Mesendoderm (in vitro differentiated cells): Measurements from ENCODE around the gene ALMS1.

ENCODE experiments used
- DNase-seq: peaks from one replicate; pipeline ENCODE4 v3.0.0; 2013
- H2AK5ac ChIP-seq: 2 replicates; pipeline ENCODE4 v1.6.1; 2013; ENCODE audit warnings: low read length, inconsistent platforms
- H2BK120ac ChIP-seq: 2 replicates; pipeline ENCODE4 v1.6.1; 2013; ENCODE audit warnings: low read depth, mild to moderate bottlenecking, low read length, moderate library complexity, mixed read lengths
- H2BK15ac ChIP-seq: replicated peaks from 2 replicates; pipeline ENCODE4 v1.6.1; 2013; ENCODE audit warnings: low read depth, mild to moderate bottlenecking, moderate library complexity
- H2BK5ac ChIP-seq: 2 replicates; pipeline ENCODE4 v1.6.1; 2013; ENCODE audit warnings: low read length, inconsistent platforms
- H3K18ac ChIP-seq: 2 replicates; pipeline ENCODE4 v1.6.1; 2013; ENCODE audit warnings: mild to moderate bottlenecking, low read length, mixed read lengths
- H3K23ac ChIP-seq: one replicate; pipeline ENCODE4 v1.6.1; 2013; ENCODE audit warnings: low read length
- H3K27ac ChIP-seq: 2 replicates; pipeline ENCODE4 v1.5.1; 2013; ENCODE audit warnings: low read depth, mild to moderate bottlenecking, inconsistent platforms, low read length, moderate library complexity
- H3K27me3 ChIP-seq: 2 replicates; pipeline ENCODE4 v1.6.1; 2013; ENCODE audit warnings: low read length, control low read depth, mild to moderate bottlenecking, inconsistent platforms; ENCODE audit not compliant: insufficient read depth, poor library complexity
- H3K36me3 ChIP-seq: 2 replicates; pipeline ENCODE4 v1.6.1; 2013; ENCODE audit warnings: low read length, inconsistent platforms; ENCODE audit not compliant: control insufficient read depth, insufficient read depth
- H3K4ac ChIP-seq: one replicate; pipeline ENCODE4 v1.6.1; 2013; ENCODE audit warnings: low read depth, mild to moderate bottlenecking, low read length, moderate library complexity
- H3K4me1 ChIP-seq: 2 replicates; pipeline ENCODE4 v1.6.1; 2013; ENCODE audit warnings: low read depth, low read length, inconsistent platforms; ENCODE audit not compliant: control insufficient read depth
- H3K4me2 ChIP-seq: 2 replicates; pipeline ENCODE4 v1.6.1; 2013; ENCODE audit warnings: low read length
- H3K4me3 ChIP-seq: 2 replicates; pipeline ENCODE4 v1.5.1; 2013; ENCODE audit warnings: mild to moderate bottlenecking, low read length
- H3K56ac ChIP-seq: one replicate; pipeline ENCODE4 v1.6.1; 2013; ENCODE audit warnings: low read length
- H3K79me1 ChIP-seq: 2 replicates; pipeline ENCODE4 v1.6.1; 2013; ENCODE audit warnings: low read length, inconsistent platforms
- H3K79me2 ChIP-seq: 2 replicates; pipeline ENCODE4 v1.6.1; 2013; ENCODE audit warnings: mild to moderate bottlenecking, low read length; ENCODE audit not compliant: control insufficient read depth, insufficient read depth
- H3K9ac ChIP-seq: 2 replicates; pipeline ENCODE4 v1.6.1; 2013; ENCODE audit warnings: low read length, inconsistent platforms
- H4K5ac ChIP-seq: one replicate; pipeline ENCODE4 v1.6.1; 2013; ENCODE audit warnings: low read length
- H4K8ac ChIP-seq: one replicate; pipeline ENCODE4 v1.6.1; 2013; ENCODE audit warnings: low read depth, mild to moderate bottlenecking, control low read depth, low read length, moderate library complexity
- WGBS: extraction: QIAGEN DNeasy Blood & Tissue Kit; methylation state at CpG from one replicate; pipeline ENCODE4 v1.1.7; 2013; ENCODE audit warnings: low lambda C conversion rate, missing lambda C conversion rate; ENCODE audit not compliant: insufficient coverage; ENCODE audit errors: extremely low coverage; 5-methylcytosine and 5-hydroxymethylcytosine counted together

The ALMS1 gene

DNA sequence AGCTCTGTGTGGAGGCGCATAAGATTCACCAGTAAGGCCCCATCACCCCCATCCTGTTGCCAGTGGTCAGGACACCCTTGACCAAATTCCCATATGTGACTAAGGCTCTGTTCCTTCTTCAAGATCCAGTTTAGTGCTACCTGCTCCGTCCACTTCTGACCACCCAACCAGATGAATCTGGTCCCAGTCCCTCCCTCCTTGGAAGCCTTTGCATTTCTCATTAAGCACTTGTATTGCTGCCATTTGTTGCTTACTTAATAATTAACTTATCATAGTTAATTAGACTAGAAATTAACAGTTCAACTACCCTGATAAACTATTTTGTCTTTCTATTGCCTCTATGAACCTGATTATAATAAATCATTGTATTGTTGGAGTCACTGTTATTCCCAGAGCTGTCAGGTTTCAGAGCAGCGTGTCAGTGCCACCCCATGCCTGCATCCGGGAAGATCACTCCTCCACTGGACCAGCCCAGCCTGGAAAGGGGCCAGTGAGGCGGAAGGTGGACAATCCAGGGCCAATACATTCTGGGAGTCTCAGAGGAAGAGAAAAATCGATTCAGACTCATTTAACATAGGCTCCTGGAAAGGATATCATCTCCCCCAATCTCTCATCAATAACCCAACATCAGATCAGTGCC is 266.1 kb downstream of the ALMS1 start:
- Histone ChIP-seq H4K5ac (no peak overlapping the region), H3K4me1 (no peaks in the 10 kb centered on the region), H3K27ac (no peak overlapping the region), H3K4ac (no peak overlapping the region), H3K79me1 (no peaks in the 10 kb centered on the region), H2BK120ac (no peak overlapping the region), H3K79me2 (no peaks in the 10 kb centered on the region), H3K4me3 (no peak overlapping the region), H2BK15ac (no peak overlapping the region), H3K27me3 (no peaks in the 10 kb centered on the region), H3K4me2 (no peak overlapping the region), H3K18ac (no peak overlapping the region), H3K56ac (no peak overlapping the region), H2BK5ac (no peak overlapping the region), H2AK5ac (no peak overlapping the region), H3K36me3 (no peaks in the 10 kb centered on the region), H3K23ac (no peak overlapping the region), H4K8ac (no peak overlapping the region), H3K9ac (no peak overlapping the region)
- WGBS = no CpG with 5 or more reads among the region's 6 CpGs
- DNase-seq = no peak

DNA sequence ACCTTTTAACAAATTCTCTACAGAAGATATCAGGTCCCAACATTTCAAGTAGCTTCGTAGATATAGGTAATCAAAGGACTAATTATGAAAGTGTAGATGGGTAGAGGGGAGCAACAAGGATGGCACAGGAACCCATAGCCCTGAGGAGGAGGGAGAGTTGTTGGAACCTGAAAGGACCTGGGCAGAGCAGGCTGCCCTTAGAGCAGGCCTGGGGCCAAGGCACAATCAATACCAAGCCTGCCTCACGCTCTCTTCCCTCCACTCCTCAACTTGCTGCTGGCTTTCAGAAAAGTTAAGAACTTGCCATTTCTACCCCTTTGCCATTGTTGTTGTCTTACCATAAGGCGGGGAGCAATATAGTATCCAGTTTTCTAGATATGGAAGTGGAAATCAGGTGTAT is 266.7 kb downstream of the ALMS1 start:
- no peak overlapping the region for H2AK5ac ChIP-seq
- no peak overlapping the region for H2BK5ac ChIP-seq
- no peak overlapping the region for H4K8ac ChIP-seq
- H2BK120ac ChIP-seq = no peak overlapping the region
- no peaks in the 10 kb centered on the region for H3K36me3 ChIP-seq
- H3K27ac ChIP-seq = no peak overlapping the region
- H3K27me3 ChIP-seq = no peaks in the 10 kb centered on the region
- H3K4me3 ChIP-seq = no peak overlapping the region
- WGBS = no CpG with 5 or more reads among the region's 3 CpGs
- no peak overlapping the region for H3K4me2 ChIP-seq
- no peaks in the 10 kb centered on the region for H3K79me1 ChIP-seq
- no peaks in the 10 kb centered on the region for H3K79me2 ChIP-seq
- H3K4ac ChIP-seq = no peak overlapping the region
- no peak overlapping the region for H3K23ac ChIP-seq
- no peak for DNase-seq
- no peak overlapping the region for H3K18ac ChIP-seq
- H3K56ac ChIP-seq = no peak overlapping the region
- H3K4me1 ChIP-seq = no peaks in the 10 kb centered on the region
- H2BK15ac ChIP-seq = no peak overlapping the region
- no peak overlapping the region for H4K5ac ChIP-seq
- H3K9ac ChIP-seq = no peak overlapping the region

DNA sequence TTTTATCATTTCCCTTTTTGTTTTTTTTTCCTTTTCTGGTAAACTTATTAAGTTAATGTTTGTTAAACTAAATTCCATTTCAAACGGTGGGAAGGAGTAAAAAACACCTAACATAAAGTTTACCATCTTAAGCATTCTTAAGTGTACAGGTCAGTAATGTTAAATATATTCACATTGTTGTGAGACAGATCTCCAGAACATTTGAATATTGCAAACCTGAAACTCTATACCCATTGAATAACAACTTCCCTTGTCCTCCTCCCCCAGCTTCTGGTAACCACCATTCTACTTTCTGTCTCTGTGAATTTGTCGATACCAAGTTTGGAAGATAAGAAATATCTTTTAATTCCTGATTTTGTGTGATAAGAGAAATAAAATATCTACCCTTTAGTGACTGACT is 268.5 kb downstream of the ALMS1 start:
- no peak overlapping the region for H3K9ac ChIP-seq
- H3K4ac ChIP-seq = no peak overlapping the region
- H3K79me2 ChIP-seq = no peaks in the 10 kb centered on the region
- DNase-seq = no peak
- H3K4me3 ChIP-seq = no peak overlapping the region
- no peak overlapping the region for H2BK5ac ChIP-seq
- no peak overlapping the region for H3K4me2 ChIP-seq
- no peak overlapping the region for H3K56ac ChIP-seq
- H3K36me3 ChIP-seq = no peaks in the 10 kb centered on the region
- no peak overlapping the region for H2AK5ac ChIP-seq
- no peaks in the 10 kb centered on the region for H3K27me3 ChIP-seq
- no peaks in the 10 kb centered on the region for H3K4me1 ChIP-seq
- WGBS = no CpG with 5 or more reads among the region's 2 CpGs
- no peak overlapping the region for H3K18ac ChIP-seq
- no peak overlapping the region for H2BK120ac ChIP-seq
- no peak overlapping the region for H3K23ac ChIP-seq
- no peak overlapping the region for H4K5ac ChIP-seq
- no peak overlapping the region for H2BK15ac ChIP-seq
- no peak overlapping the region for H3K27ac ChIP-seq
- no peak overlapping the region for H4K8ac ChIP-seq
- no peaks in the 10 kb centered on the region for H3K79me1 ChIP-seq
